ENCODE measurements around the gene SRGAP1.
A peak's percentile ranks its signal among the peaks of the same experiment; 100 is the strongest.

The SRGAP1 gene

GRCh38 chr12:63906876-63907275, 62.4 kb downstream of the SRGAP1 start:
- no peak for DNase-seq

- no peak for DNase-seq
Measured at GRCh38 chr12:63907561-63907960, 63.1 kb downstream of the SRGAP1 start.

- no peak for DNase-seq
Measured at GRCh38 chr12:63909746-63910145, 65.2 kb downstream of the SRGAP1 start.

- DNase-seq: no peak
Measured at GRCh38 chr12:63911341-63911740, 66.8 kb downstream of the SRGAP1 start.

GRCh38 chr12:63912651-63913050, 68.2 kb downstream of the SRGAP1 start:
- no peak for DNase-seq

- no peak for DNase-seq
Measured at GRCh38 chr12:63913929-63914328, 69.4 kb downstream of the SRGAP1 start.

- no peak for DNase-seq
Measured at GRCh38 chr12:63915105-63915800, 70.8 kb downstream of the SRGAP1 start.

- no peak for DNase-seq
Measured at GRCh38 chr12:63916561-63917476, 72.3 kb downstream of the SRGAP1 start.

- no peak for DNase-seq
Measured at GRCh38 chr12:63917477-63917862, 73.0 kb downstream of the SRGAP1 start.

- DNase-seq: peak; percentile 52
Measured at GRCh38 chr12:63917864-63918799, 73.6 kb downstream of the SRGAP1 start.

GRCh38 chr12:63918800-63919300, 74.3 kb downstream of the SRGAP1 start:
- no peak for DNase-seq

- DNase-seq: no peak
Measured at GRCh38 chr12:63919756-63920155, 75.3 kb downstream of the SRGAP1 start.

GRCh38 chr12:63921157-63921556, 76.7 kb downstream of the SRGAP1 start:
- DNase-seq: no peak

GRCh38 chr12:63922474-63922873, 78.0 kb downstream of the SRGAP1 start:
- no peak for DNase-seq

- no peak for DNase-seq
Measured at GRCh38 chr12:63924781-63925180, 80.3 kb downstream of the SRGAP1 start.

GRCh38 chr12:63927511-63927910, 83.0 kb downstream of the SRGAP1 start:
- no peak for DNase-seq

- no peak for DNase-seq
Measured at GRCh38 chr12:63928305-63928704, 83.8 kb downstream of the SRGAP1 start.

- DNase-seq: no peak
Measured at GRCh38 chr12:63929426-63929825, 84.9 kb downstream of the SRGAP1 start.

- DNase-seq: no peak
Measured at GRCh38 chr12:63930971-63931370, 86.5 kb downstream of the SRGAP1 start.

GRCh38 chr12:63931703-63932102, 87.2 kb downstream of the SRGAP1 start:
- no peak for DNase-seq

- DNase-seq: no peak
Measured at GRCh38 chr12:63934936-63935335, 90.4 kb downstream of the SRGAP1 start.

- no peak for DNase-seq
Measured at GRCh38 chr12:63935361-63935760, 90.9 kb downstream of the SRGAP1 start.

Data from right kidney (tissue), 1 donor.